COLO829 (cell line): ENCODE data around the gene TPCN2.
"Not testable (repeated sequence)": the region's sequence is repeated elsewhere in the genome, so short reads cannot be mapped to it uniquely, and the experiment has no call there.

Experiments
- DNase-seq: peaks from one replicate; pipeline ENCODE4 v3.0.0; 2012; ENCODE audit warnings: low spot score

Gene TPCN2

GRCh38 chr11:69076129-69076791 lies 27.5 kb downstream of the TPCN2 start:
- no peak for DNase-seq

- DNase-seq, result not testable (repeated sequence)
These were observed 28.2 kb downstream of the TPCN2 start for GRCh38 chr11:69076977-69077376.

GRCh38 chr11:69078508-69078907 lies 29.8 kb downstream of the TPCN2 start:
- DNase-seq, result no peak

GRCh38 chr11:69078930-69079605 lies 30.3 kb downstream of the TPCN2 start:
- DNase-seq, result no peak

GRCh38 chr11:69079661-69080256 lies 31.0 kb downstream of the TPCN2 start:
- DNase-seq, result no peak

GRCh38 chr11:69080257-69080995 lies 31.7 kb downstream of the TPCN2 start:
- no peak for DNase-seq

GRCh38 chr11:69081180-69081579 lies 32.4 kb downstream of the TPCN2 start:
- no peak for DNase-seq

GRCh38 chr11:69083531-69084247 lies 35.0 kb downstream of the TPCN2 start:
- DNase-seq, result no peak

- DNase-seq, result no peak
These were observed 35.6 kb downstream of the TPCN2 start for GRCh38 chr11:69084371-69084770.

- no peak for DNase-seq
These were observed 36.9 kb downstream of the TPCN2 start for GRCh38 chr11:69085490-69086095.

- no peak for DNase-seq
These were observed 37.7 kb downstream of the TPCN2 start for GRCh38 chr11:69086152-69087132.

GRCh38 chr11:69087133-69087524 lies 38.4 kb downstream of the TPCN2 start:
- no peak for DNase-seq

- no peak for DNase-seq
These were observed 39.1 kb downstream of the TPCN2 start for GRCh38 chr11:69087811-69088210.

GRCh38 chr11:69088676-69089146 lies 40.0 kb downstream of the TPCN2 start:
- DNase-seq, result peak; percentile 86

GRCh38 chr11:69089258-69089657 lies 40.5 kb downstream of the TPCN2 start:
- DNase-seq, result no peak

- DNase-seq, result no peak
These were observed 43.0 kb downstream of the TPCN2 start for GRCh38 chr11:69091638-69092165.

GRCh38 chr11:69092263-69092662 lies 43.5 kb downstream of the TPCN2 start:
- DNase-seq, result no peak

GRCh38 chr11:69093106-69093505 lies 44.4 kb downstream of the TPCN2 start:
- no peak for DNase-seq

GRCh38 chr11:69094111-69094914 lies 45.6 kb downstream of the TPCN2 start:
- no peak for DNase-seq
